Activated CD4-positive, CD25-positive, alpha-beta regulatory T cell treated with anti-CD3 and anti-CD28 coated beads, Interleukin-2, amount 50 U/mL, for 24 hours (primary cell): ENCODE data around the gene UNG.
A peak's percentile ranks its signal among the peaks of the same experiment; 100 is the strongest.
"Not testable (repeated sequence)": the region's sequence is repeated elsewhere in the genome, so short reads cannot be mapped to it uniquely, and the experiment has no call there.

Experiments used
- ATAC-seq, 2 donors: fragments of 150-1000 bp; cut with Tn5 transposase; one replicate each; pipeline ENCODE4 v1.10.0; 2021; ENCODE audit warnings: mild to moderate bottlenecking in 1 of 2, moderate library complexity in 1 of 2

Gene UNG

DNA sequence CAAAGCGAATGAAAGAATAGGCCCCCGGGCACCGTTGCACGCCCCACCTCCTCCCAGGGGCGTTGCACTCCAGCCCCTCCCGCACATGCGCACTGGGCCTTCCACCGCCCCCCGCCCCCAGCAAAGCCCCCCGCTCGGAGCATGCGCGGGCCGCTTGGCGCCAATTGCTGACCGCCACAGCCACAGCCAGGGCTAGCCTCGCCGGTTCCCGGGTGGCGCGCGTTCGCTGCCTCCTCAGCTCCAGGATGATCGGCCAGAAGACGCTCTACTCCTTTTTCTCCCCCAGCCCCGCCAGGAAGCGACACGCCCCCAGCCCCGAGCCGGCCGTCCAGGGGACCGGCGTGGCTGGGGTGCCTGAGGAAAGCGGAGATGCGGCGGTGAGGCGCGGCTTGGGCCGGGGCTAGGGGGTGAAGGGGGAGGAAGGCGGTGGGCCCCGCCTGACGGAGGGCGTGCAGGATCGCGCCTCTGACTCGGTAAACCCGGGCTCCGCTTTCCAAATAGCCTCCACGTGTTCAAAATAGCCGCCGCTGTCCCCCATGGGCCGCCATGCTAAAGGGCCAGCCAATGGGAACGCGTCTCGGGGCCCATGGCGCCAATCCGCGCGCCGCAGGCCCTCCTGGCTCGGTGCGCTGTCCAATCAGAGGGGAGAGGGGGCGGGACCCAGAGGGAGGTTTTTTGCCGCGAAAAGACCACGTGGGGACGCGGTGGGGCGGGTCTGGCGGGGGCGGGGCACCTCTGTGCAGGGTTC, at the start of gene UNG:
Gene UNG (plus strand): TSS at position 163 of the 748 bp plus-strand sequence. CDS start 83 bp downstream, at position 246.
- ATAC-seq = peak; percentile 93

DNA sequence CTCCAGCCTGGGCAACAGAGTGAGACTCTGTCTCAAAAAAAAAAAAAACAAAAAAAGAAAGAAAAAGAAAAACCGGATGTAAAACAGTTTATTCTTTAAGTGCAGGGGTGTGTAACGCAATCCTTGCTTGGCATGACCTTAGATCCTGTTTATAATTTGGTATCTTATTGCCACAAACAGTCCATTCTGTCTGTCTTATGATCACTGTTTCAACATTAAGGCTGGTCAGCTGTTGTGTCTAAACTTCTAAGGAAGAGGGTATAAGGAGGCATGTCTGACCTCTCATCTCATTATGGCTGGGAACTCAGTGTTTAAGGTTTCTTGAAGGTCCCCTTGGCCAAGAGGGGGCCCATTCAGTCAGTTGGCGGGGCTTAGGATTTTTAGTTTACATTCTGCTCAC, 48.7 kb upstream of the UNG start:
- not testable (repeated sequence) for ATAC-seq

DNA sequence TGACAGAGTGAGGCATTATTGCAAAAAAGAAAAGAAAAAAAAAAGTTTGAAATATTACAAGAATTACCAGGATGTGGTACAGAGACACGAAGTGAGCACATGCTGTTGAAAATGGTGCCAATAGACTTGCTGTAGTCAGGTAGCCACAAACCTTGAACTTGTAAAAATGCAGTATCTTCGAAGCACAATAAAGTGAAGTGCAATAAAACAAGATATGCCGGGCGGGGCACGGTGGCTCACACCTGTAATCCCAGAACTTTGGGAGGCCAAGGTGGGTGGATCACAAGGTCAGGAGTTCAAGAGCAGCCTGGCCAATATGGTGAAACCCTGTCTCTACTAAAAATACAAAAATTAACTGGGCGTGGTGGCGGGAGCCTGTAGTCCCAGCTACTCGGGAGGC, 47.6 kb upstream of the UNG start:
- not testable (repeated sequence) for ATAC-seq

DNA sequence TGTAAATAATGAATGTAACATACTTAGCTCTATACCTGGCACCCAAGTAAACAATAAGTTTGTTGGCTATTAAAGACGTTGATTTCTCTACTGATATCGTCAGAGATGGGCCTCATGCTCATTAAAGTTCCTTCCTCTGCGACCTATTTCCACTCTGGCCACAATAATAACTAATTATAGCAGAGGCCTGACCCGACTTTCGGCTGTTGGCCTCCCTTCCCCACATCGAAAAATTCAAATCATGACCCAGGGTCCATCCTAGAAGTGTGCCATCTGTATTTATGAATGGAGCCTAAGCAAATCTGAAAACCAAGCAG, 45.3 kb upstream of the UNG start:
- ATAC-seq = no peak

- ATAC-seq = peak; percentile 71 to 77
These were observed 44.7 kb upstream of the UNG start, which contains the start of gene USP30 for GRCh38 chr12:109052414-109053323. Gene USP30 (plus strand): TSS chr12:109052576. CDS start chr12:109052679, 103 bp downstream.

- ATAC-seq = peak; percentile 85 to 87
These were observed 43.8 kb upstream of the UNG start for GRCh38 chr12:109053382-109054123.

DNA sequence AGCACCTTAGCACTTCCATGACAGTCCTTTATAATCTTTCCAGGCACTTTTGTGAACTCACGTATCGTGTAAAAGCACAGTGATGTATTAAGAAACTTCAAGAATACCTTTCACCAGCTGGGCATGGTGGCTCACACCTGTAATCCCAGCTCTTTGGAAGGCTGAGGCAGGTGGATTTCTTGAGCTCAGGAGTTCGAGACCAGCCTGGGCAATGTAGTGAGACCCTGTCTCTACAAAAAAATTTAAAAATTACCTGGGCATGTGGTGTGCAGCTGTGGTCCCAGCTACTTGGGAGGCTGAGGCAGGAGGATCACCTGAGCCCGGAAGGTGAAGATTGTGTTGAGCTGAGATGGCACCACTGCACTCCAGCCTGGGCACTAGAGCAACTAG, 43.3 kb upstream of the UNG start:
- ATAC-seq = peak in 1 of 2 donors; percentile 5

- ATAC-seq = no peak
These were observed 42.9 kb upstream of the UNG start for GRCh38 chr12:109054520-109054919.

GRCh38 chr12:109056891-109057290, 40.5 kb upstream of the UNG start:
- no peak for ATAC-seq

DNA sequence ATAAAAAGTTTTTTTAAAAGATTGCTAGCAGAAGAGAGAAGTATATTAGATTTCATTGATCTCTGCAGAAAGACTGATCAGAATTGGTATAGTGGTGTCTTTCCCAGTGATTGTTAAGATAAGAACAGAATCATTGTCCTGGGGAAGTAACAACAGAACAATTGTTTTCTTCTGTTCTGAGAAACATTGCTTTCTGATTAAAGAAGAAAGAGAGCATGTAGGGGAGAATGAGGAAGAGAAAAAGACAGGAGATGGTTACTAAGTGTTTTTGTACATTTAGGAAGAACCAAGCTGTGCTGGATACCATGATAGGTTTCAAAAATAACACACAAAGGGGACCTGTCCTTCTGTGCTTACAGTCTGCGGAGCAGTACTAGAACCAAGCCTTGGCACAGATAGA, 40.0 kb upstream of the UNG start:
- ATAC-seq = no peak

DNA sequence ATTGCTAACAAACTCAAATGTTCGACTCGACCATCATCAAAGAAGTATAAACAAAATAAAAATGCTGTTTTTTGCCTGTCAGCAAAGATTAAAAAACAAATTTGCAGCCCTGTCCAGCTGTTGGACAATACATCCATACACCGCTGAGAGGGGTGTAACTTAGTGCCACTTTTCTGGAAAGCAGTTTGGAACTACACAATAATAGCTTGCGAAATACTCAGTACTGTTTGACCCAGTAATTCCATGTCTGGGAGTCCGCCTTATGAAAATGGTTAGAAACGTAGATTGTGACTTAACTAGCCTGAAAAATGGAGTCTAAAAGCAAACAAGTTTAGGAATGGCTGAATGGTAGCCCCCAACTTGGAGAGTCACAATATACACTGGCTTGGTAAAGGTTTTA, 38.6 kb upstream of the UNG start:
- no peak for ATAC-seq

- no peak for ATAC-seq
These were observed 33.3 kb upstream of the UNG start for GRCh38 chr12:109064143-109064542.

DNA sequence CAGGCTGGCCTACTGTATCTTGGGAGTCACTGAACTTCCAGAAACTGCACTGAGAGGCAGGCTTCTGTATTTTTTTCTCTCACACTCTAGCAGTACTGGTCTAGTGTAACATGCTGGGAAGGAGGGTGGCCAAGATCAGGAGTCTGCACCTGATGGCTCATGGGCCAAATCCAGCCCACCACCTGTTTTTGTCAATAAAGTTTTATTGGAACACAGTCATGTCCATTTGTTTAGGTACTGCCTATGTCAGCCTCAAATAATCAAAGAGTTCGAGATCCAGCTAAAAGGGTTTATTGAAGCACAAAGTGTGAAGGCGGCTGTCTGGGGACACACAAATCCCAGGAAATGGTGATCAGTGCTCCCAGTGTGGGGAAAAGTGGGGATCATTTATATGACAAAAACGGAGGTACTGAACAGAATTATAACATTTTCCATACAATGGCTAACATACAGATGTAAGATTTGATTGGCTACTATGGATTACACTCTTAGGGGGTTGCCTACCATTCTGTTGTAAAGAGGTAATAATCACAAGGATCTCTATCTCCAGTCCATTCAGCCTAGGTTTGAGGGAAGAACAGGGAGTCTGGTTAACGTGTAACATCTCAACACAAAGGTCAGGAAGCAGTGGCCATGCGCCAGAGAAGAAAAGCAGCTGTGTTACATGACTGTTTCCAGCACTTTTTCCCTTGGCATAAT, 32.1 kb upstream of the UNG start:
- no peak for ATAC-seq

- ATAC-seq = no peak
These were observed 31.6 kb upstream of the UNG start for GRCh38 chr12:109065853-109066193.

GRCh38 chr12:109069307-109070271, 27.8 kb upstream of the UNG start:
- no peak for ATAC-seq

DNA sequence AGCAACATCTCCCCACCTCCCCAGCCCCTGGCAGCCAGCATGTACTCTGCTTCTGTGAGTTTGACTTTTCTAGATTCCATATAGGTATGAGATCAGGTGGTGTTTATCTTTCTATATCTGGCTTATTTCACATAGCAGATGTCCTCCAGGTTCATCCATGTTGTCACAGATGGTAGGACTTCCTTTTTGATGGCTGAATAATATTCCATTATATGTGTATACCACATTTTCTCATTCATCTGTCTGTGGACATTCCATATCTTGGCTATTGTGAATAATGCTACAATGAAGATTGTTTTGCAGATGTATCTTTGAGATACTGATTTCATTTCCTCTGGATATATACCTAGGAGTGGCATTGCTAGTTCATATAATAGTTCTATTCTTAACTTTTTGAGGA, 22.5 kb upstream of the UNG start:
- no peak for ATAC-seq

- no peak for ATAC-seq
These were observed 14.6 kb upstream of the UNG start for GRCh38 chr12:109082751-109083150.

GRCh38 chr12:109084425-109084824, 13.0 kb upstream of the UNG start:
- ATAC-seq = no peak

GRCh38 chr12:109085590-109085989, 11.8 kb upstream of the UNG start:
- no peak for ATAC-seq

GRCh38 chr12:109087250-109087649, 10.1 kb upstream of the UNG start:
- ATAC-seq = no peak

- ATAC-seq = no peak
These were observed 8.6 kb upstream of the UNG start for GRCh38 chr12:109088818-109089217.

- no peak for ATAC-seq
These were observed 7.7 kb upstream of the UNG start for GRCh38 chr12:109089683-109090082.
